ENCODE results near the gene CD74.
A peak's percentile ranks its signal among the peaks of the same experiment; 100 is the strongest.

Gene CD74

GRCh38 chr5:150358261-150359095 is 54.2 kb downstream of the CD74 start:
- Mint-ChIP-seq H3K27ac (peak overlapping the region; percentile 96), H3K36me3 (peaks cover 29% of the 10 kb centered on the region in 2 donors), H3K4me1 (peaks cover 34 to 45% of the 10 kb centered on the region in 2 donors), H3K4me3 (peak overlapping the region; percentile 90 to 92), H3K27me3 (no peaks in the 10 kb centered on the region), H3K9me3 (no peaks in the 10 kb centered on the region)
- peak in 1 of 2 donors; percentile 9 for ATAC-seq (replicated peaks)
- no peak for DNase-seq

- no peaks in the 10 kb centered on the region for H3K9me3 Mint-ChIP-seq
- H3K4me1 Mint-ChIP-seq = peaks cover 34 to 38% of the 10 kb centered on the region in 2 donors
- peak within 1 kb of the TSS; percentile 90 to 92 for H3K4me3 Mint-ChIP-seq
- H3K36me3 Mint-ChIP-seq = peaks cover 21 to 26% of the 10 kb centered on the region in 2 donors
- H3K27me3 Mint-ChIP-seq = no peaks in the 10 kb centered on the region
- H3K27ac Mint-ChIP-seq = peak within 1 kb of the TSS; percentile 96
- ATAC-seq (replicated peaks) (peak; percentile 94 to 95), DNase-seq (peak; percentile 97)
These were observed 55.1 kb downstream of the CD74 start, which contains the start of gene TCOF1 for GRCh38 chr5:150357326-150358260. Gene TCOF1 (plus strand): TSS chr5:150357697. CDS start chr5:150357747, 50 bp downstream.

GRCh38 chr5:150356575-150357294 is 56.0 kb downstream of the CD74 start:
- H3K9me3 Mint-ChIP-seq = no peaks in the 10 kb centered on the region
- ATAC-seq (replicated peaks) = no peak
- peak overlapping the region; percentile 90 for H3K27ac Mint-ChIP-seq
- H3K4me1 Mint-ChIP-seq = peaks cover 30 to 35% of the 10 kb centered on the region in 2 donors
- H3K4me3 Mint-ChIP-seq = peak overlapping the region; percentile 90 to 92
- no peak for DNase-seq
- no peaks in the 10 kb centered on the region for H3K27me3 Mint-ChIP-seq
- H3K36me3 Mint-ChIP-seq = peaks cover 14 to 19% of the 10 kb centered on the region in 2 donors

DNA sequence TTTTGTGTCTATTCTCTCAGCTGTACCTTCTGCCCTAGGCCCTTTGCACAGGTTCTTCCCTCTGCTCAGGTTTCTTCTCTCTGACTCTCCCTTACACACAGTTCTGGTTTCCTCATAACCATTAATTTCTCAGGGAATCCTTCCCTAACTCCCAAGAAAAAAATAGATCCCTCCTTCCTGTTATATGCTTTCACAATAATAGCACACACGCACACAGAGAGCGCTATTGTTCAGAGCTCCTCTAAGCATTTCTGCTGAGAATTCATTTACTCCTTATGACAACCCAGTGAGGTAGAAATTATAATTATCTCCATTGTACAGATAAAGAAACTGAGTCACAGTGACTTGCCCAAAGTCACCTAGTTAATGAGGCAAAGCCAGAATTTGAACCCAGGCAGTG is 56.9 kb downstream of the CD74 start:
- H3K36me3 Mint-ChIP-seq = peaks cover 10 to 14% of the 10 kb centered on the region in 2 donors
- ATAC-seq (replicated peaks) = no peak
- no peak overlapping the region for H3K4me3 Mint-ChIP-seq
- no peak for DNase-seq
- no peak overlapping the region for H3K27ac Mint-ChIP-seq
- peaks cover 28 to 31% of the 10 kb centered on the region in 2 donors for H3K4me1 Mint-ChIP-seq
- H3K9me3 Mint-ChIP-seq = no peaks in the 10 kb centered on the region
- no peaks in the 10 kb centered on the region for H3K27me3 Mint-ChIP-seq

DNA sequence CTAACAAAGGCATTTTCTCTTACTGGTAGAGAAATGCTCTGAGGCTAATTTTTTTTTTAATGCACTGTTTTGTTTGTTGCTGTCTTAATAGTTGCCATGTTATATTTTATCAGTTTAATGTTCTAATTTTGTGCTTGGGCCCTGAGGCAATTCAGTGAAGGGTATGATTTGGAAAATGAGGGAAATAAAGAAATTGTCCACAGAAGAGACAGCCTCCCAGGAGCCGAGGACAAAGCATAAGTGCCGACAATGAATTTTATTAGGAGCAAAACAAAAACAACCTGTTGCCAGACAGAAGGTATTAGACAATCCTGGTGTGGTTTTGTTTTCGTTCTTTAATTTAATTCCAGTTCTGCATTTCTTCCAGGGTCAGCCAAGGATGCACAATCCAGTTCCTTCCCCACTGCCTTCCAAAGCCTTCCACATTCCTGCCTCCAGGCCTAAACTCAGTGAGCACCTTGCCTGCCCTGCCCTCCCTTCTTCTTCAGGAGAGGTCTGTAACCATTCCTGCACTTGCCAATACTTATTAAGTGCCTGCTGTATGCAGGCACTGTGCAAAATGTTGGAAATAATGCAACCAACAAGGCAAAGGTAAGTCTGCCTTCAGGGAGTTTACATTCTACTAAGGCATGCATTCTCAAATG is 59.6 kb downstream of the CD74 start:
- peaks cover 16 to 18% of the 10 kb centered on the region in 2 donors for H3K4me1 Mint-ChIP-seq
- ATAC-seq (replicated peaks) (no peak), DNase-seq (no peak)
- no peaks in the 10 kb centered on the region for H3K27me3 Mint-ChIP-seq
- H3K9me3 Mint-ChIP-seq = no peaks in the 10 kb centered on the region
- H3K36me3 Mint-ChIP-seq = no peaks in the 10 kb centered on the region
- peak overlapping the region; percentile 65 for H3K27ac Mint-ChIP-seq
- no peak overlapping the region for H3K4me3 Mint-ChIP-seq

DNA sequence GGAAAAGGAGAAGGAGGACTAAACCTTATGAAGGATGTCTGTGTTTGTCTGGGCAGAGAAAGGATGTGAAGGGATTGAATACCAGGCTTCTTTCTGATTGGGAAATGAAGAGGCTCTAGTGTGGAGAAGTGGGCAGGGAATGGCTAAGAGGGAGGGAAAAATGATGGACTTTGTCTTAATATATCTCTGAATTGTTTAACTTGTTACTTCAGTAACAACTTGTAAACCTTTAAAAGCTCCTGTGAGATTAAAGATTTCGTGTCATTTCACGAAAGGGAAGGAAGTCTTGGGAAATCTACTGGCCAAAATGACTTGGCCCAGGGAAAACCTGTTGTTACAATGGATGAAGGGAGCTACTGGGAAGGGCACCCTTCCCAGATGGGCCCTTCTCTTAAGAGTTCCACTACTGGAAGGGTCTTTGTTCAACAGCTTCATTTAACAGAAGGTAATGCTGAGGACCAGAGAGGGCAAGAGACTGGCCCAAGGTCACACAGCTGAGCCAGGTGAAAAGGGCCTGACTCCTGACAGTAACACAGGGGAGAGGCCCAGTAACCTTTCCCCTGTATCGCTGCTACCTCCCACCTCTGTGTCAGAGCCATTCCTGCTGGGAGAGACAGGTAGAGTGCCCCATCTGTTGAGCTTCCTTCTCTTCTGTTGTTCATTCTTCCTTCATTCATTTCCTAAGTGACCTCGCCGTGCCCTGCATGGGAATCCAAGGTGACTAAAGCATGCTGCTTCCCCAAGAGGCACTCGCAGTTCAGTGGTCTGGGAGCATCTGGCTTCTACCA is 60.3 kb downstream of the CD74 start:
- Mint-ChIP-seq H3K27me3 (no peaks in the 10 kb centered on the region), H3K9me3 (no peaks in the 10 kb centered on the region), H3K4me1 (peaks cover 17 to 19% of the 10 kb centered on the region in 2 donors), H3K4me3 (no peak overlapping the region), H3K36me3 (no peaks in the 10 kb centered on the region), H3K27ac (peak overlapping the region; percentile 65)
- DNase-seq (no peak), ATAC-seq (replicated peaks) (no peak)

Data from stimulated activated naive B cell treated with anti-CD40 and anti-IgM and Interleukin-4, amounts not matched to agents 10 μg/mL and 1 μg/mL and 100 μg/mL, for 72 hours (primary cell).